Astrocyte of the spinal cord (primary cell): Measurements from ENCODE around the gene GLRA3.

Source experiments
- DNase-seq: peaks from one replicate; pipeline ENCODE4 v3.0.0; 2011; ENCODE audit warnings: low read depth, low spot score
- H3K4me3 ChIP-seq: 2 replicates; pipeline ENCODE4 v1.5.1; 2011; ENCODE audit warnings: low read depth, mild to moderate bottlenecking, low read length, moderate library complexity
- in situ Hi-C: cut with HindIII; loops from 2 replicates; pipeline ENCODE4 v1.10.0; 2017; ENCODE audit warnings: low sequenced_read_pairs
- TF ChIP-seq, protein P1 (sequence below): IDR thresholded peaks from 2 replicates; pipeline ENCODE4 v1.5.1; 2012; ENCODE audit warnings: low read depth, mild to moderate bottlenecking, low read length, inconsistent platforms

Gene GLRA3

DNA sequence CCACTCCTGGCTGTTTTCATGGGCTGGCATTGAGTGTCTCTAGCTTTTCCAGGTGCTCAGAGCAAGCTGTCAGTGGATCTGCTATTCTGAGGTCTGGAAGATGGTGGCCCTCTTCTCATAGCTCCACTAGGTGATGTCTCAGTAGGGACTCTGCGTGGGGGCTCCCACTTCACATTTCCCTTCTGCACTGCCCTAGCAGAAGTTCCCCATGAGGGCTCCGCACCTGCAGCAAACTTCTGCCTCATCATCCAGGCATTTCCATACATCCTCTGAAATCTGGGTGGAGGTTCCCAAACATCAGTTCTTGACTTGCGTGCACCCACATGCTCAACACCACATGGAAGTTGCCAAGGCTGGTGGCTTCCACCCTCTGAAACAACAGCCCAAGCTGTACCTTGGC, 13.8 kb downstream of the GLRA3 start:
- H3K4me3 ChIP-seq: no peak overlapping the region
- DNase-seq: no peak
- TF ChIP-seq, protein P1, sequence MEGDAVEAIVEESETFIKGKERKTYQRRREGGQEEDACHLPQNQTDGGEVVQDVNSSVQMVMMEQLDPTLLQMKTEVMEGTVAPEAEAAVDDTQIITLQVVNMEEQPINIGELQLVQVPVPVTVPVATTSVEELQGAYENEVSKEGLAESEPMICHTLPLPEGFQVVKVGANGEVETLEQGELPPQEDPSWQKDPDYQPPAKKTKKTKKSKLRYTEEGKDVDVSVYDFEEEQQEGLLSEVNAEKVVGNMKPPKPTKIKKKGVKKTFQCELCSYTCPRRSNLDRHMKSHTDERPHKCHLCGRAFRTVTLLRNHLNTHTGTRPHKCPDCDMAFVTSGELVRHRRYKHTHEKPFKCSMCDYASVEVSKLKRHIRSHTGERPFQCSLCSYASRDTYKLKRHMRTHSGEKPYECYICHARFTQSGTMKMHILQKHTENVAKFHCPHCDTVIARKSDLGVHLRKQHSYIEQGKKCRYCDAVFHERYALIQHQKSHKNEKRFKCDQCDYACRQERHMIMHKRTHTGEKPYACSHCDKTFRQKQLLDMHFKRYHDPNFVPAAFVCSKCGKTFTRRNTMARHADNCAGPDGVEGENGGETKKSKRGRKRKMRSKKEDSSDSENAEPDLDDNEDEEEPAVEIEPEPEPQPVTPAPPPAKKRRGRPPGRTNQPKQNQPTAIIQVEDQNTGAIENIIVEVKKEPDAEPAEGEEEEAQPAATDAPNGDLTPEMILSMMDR: no peak
- in situ Hi-C loops: no loop called here

DNA sequence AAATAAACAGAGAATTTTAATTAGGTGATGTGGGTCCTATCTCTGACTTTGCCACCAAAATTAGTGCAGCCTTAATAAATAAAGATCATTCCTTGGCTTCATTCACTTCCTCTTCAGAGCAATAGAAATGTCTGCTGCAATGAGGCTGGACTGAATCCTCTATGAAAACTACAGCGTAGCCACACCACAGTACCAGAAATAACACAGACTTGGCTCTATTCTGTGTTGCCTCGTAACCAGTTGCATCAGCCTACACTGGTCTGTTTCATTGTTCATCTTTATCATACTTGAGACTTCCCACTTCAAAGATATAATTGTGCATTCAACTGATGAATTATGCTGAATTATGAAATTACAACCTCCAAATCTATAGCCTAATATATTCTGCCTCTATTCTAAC, 15.8 kb downstream of the GLRA3 start:
- TF ChIP-seq, protein P1: no peak
- no peak for DNase-seq
- H3K4me3 ChIP-seq: no peak overlapping the region
- in situ Hi-C loops: no loop called here

DNA sequence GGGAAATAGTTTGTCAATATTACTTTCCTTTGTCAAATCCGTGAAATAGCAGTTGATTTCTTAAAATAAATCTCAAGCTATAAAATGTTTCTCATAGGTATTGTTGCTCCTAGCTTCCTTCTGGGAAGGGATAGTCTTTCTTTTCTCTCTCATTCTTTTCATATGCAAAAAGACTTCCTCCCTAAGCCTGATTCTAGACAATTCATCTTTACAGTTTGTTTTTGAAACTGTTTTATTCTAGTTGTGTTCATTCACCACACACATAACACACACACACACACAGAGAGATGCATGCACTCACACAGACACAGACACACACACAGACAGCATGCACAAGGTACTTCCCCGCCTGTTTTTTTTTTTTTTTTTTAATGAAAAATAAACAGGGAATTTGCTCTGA, 18.2 kb downstream of the GLRA3 start:
- in situ Hi-C loops: no loop called here
- no peak overlapping the region for H3K4me3 ChIP-seq
- DNase-seq: no peak
- TF ChIP-seq, protein P1: no peak

DNA sequence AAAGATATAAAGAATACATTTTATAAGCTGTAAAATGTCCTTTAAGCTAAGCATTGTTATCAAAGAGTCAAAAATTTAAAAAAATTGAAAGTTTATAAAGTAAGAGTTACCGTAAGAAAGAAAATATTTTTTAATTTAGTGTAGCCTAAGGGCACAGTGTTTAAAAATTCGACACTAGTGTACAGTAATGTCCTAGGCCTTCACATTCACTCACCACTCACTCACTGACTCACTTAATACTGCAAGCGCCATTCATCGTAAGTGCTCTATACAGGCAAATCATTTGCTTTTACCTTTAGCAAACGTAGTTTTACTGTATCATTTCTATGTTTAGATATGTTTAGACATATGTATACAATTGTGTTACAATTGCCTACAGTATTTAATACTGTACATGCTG, 20.2 kb downstream of the GLRA3 start:
- in situ Hi-C loops: no loop called here
- H3K4me3 ChIP-seq: no peak overlapping the region
- TF ChIP-seq, protein P1: no peak
- no peak for DNase-seq

DNA sequence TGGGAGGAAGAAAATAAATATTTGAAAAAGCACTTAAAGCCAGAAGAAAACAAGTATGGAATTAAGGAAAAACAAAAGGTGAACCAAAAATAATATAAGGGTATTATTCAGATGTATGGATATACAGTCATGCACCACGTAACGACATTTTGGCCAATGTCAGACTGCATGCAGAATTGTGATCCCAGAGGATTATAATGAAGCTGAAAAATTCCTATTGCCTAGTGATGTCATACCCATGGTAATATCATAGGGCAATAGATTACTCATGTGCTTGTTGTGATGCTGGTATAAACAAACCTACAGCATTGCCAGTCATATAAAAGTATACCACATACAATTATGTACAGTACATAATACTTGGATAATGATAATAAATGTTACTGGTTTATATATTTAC, 20.9 kb downstream of the GLRA3 start:
- in situ Hi-C loops: no loop called here
- DNase-seq: no peak
- H3K4me3 ChIP-seq: no peak overlapping the region
- TF ChIP-seq, protein P1: no peak

DNA sequence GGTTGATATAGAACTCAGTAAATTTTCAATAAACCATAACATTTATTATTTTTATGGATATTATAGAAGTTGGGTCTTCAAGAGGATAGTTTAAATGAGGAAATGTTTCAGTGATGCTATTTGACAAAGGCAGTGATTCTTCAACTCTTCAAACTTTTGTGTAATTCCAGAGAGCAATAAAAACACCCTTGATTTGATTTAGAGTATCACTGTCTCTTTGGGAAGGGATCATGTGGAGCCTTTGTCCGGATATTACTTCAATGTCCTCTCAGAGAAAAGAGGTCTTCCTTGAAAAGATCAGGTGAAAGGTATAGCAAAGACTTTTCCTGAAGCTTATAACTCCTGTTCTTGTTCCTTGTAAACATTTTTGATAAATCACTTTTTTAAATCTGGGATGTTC, 23.3 kb downstream of the GLRA3 start:
- in situ Hi-C loops: no loop called here
- H3K4me3 ChIP-seq: no peak overlapping the region
- no peak for DNase-seq
- TF ChIP-seq, protein P1: no peak

DNA sequence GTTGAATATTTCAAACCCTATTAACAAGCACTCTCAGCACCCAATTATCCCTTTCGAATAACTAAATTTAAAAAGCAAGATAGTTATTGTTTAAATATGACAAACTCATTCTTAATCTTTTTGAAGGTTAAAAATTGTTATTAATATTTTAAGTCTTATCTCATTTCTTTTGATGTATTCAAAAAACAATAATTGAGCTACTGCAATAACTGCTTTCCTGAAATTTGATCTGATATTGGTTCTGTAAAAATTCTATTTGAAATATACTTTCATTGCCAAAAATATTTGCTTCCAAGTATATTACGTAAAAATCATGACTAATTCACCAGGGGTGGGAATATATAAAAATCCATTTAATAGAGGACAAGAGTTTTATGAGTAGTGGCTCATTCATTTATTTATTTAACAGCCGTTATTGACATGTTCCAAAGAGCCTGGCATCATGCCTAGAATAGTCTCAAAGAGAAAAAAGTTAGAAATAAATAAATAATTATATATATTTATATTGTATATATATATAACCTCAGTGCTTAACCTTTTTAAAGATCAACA, 34.4 kb downstream of the GLRA3 start:
- no peak for DNase-seq
- in situ Hi-C loops: no loop called here
- no peak overlapping the region for H3K4me3 ChIP-seq
- TF ChIP-seq, protein P1: no peak
